K562 (cell line): ENCODE results near the gene RCOR3. TPM values are rescaled to one million over a fixed set of nuclear protein-coding genes. Genes with fewer than 3 reads are reported as not detected.

ENCODE experiments used
- ATAC-seq: fragments of 200-7000 bp; cut with Tn5 transposase; 3 replicates; pipeline ENCODE4 v1.9.1; 2020; ENCODE audit warnings: moderate library complexity
- BruUV-seq: library from RNA; stranded (reverse); fragments of 400-500 nt; replicated peaks from 2 replicates; lab custom pipeline; 2021; lab: Mats Ljungman, UMichigan
- CTCF ChIA-PET: fragments of 300-600 bp; formaldehyde crosslinking; extraction: SDS; loops from one replicate; lab custom pipeline; 2021; ENCODE audit warnings: low intra/inter-chr PET ratio; lab: Yijun Ruan, JAX
- POLR2A ChIA-PET: fragments of 300-600, 350-650 bp; sonication (Branson Sonifier 250); formaldehyde crosslinking; extraction: SDS; loops from one replicate; lab custom pipeline; 2021; ENCODE audit warnings: antibody characterized with exemption, inconsistent platforms; lab: Yijun Ruan, JAX
- DNase-seq, 4 experiments: peaks; one replicate each; pipeline versions ENCODE4 v3.0.0 to v3.0.0-alpha.2; 2011 to 2018; ENCODE audit warnings: low spot score in 3 of 4, mixed read lengths in 3 of 4; ENCODE audit errors: extremely low read depth in 1 of 4
- FAIRE-seq: peaks from 2 replicates; lab custom pipeline; 2011; peaks lifted over from hg19 to GRCh38; lab: Jason Lieb, UNC
- H2AFZ ChIP-seq: 2 replicates; pipeline ENCODE4 v1.6.0; 2011; ENCODE audit warnings: low read depth, low read length, control low read depth, inconsistent platforms
- H3K27ac ChIP-seq: fragments of 200-600 bp; 3 replicates; pipeline ENCODE4 v1.8.0; 2011; ENCODE audit warnings: low read depth, mild to moderate bottlenecking, control low read depth, inconsistent platforms, low read length, moderate library complexity, mixed read lengths; ENCODE audit errors: extremely low read depth
- H3K27me3 ChIP-seq, 2 experiments: fragments of 300-600 bp in 1 of 2; 2 replicates in 1 of 2; 3 replicates in 1 of 2; pipeline versions ENCODE4 v1.6.0 to v1.8.0; 2011; ENCODE audit warnings: inconsistent platforms in 2 of 2, low read length in 2 of 2, mild to moderate bottlenecking in 1 of 2, mixed read lengths in 1 of 2, moderate library complexity in 1 of 2; ENCODE audit not compliant: control insufficient read depth in 2 of 2, insufficient read depth in 2 of 2
- H3K36me3 ChIP-seq: fragments of 300-600 bp; 3 replicates; pipeline ENCODE4 v1.8.0; 2011; ENCODE audit warnings: mild to moderate bottlenecking, low read length, inconsistent platforms; ENCODE audit not compliant: control insufficient read depth, insufficient read depth
- H3K4me1 ChIP-seq, 2 experiments: fragments of 200-600 bp in 1 of 2; replicated peaks in 1 of 2; 2 replicates in 1 of 2; 3 replicates in 1 of 2; pipeline versions ENCODE4 v1.5.1 to v1.8.0; 2011; ENCODE audit warnings: inconsistent platforms in 2 of 2, low read length in 2 of 2, mild to moderate bottlenecking in 1 of 2, mixed read lengths in 1 of 2, moderate library complexity in 1 of 2; ENCODE audit not compliant: control insufficient read depth in 2 of 2, insufficient read depth in 2 of 2
- H3K4me2 ChIP-seq: 2 replicates; pipeline ENCODE4 v1.6.1; 2011; ENCODE audit warnings: low read length, control low read depth, inconsistent platforms, mixed read lengths; ENCODE audit not compliant: insufficient read depth
- H3K4me3 ChIP-seq: fragments of 200-600 bp; sonication (generic), shearing (Covaris generic); 2 replicates; pipeline ENCODE4 v1.5.1; 2016; ENCODE audit warnings: control low read depth, inconsistent platforms
- H3K79me2 ChIP-seq: fragments of 200-600 bp; 3 replicates; pipeline ENCODE4 v1.8.0; 2011; ENCODE audit warnings: low read length, inconsistent platforms; ENCODE audit not compliant: control insufficient read depth, insufficient read depth
- H3K9ac ChIP-seq, 2 experiments: 2 replicates each; pipeline versions ENCODE4 v1.6.0 to v1.6.1; 2011; ENCODE audit warnings: low read depth in 2 of 2, low read length in 2 of 2, control low read depth in 1 of 2, inconsistent platforms in 1 of 2, mild to moderate bottlenecking in 1 of 2, mixed read lengths in 1 of 2; ENCODE audit not compliant: insufficient read depth in 1 of 2
- H3K9me1 ChIP-seq: one replicate; pipeline ENCODE4 v1.6.0; 2011; ENCODE audit warnings: inconsistent platforms, mild to moderate bottlenecking, low read length, moderate library complexity; ENCODE audit not compliant: control insufficient read depth, insufficient read depth
- H3K9me3 ChIP-seq: replicated peaks from 2 replicates; pipeline ENCODE4 v1.5.1; 2011; ENCODE audit warnings: low read depth, low read length, inconsistent platforms; ENCODE audit not compliant: control insufficient read depth, insufficient read depth
- H4K20me1 ChIP-seq: replicated peaks from 2 replicates; pipeline ENCODE4 v1.6.1; 2011; ENCODE audit warnings: low read length, inconsistent platforms, mixed read lengths; ENCODE audit not compliant: control insufficient read depth, insufficient read depth
- CHCHD3 ChIP-seq: fragments of 250-450 bp; sonication (Bioruptor Pico); IDR thresholded peaks from 2 replicates; pipeline ENCODE4 v2.1.2; 2022; ENCODE audit warnings: mild to moderate bottlenecking
- FOS ChIP-seq: IDR thresholded peaks from 3 replicates; pipeline ENCODE4 v1.6.1; 2011; ENCODE audit not compliant: insufficient read length; ENCODE audit errors: extremely low read depth
- PYGO2 ChIP-seq: fragments of 450-650 bp; IDR thresholded peaks from 2 replicates; pipeline ENCODE4 v1.6.1; 2016; ENCODE audit warnings: mild to moderate bottlenecking, missing genetic modification characterization, moderate library complexity, missing compliant biosample characterization
- RB1 ChIP-seq: fragments of 450-650 bp; IDR thresholded peaks from 2 replicates; pipeline ENCODE4 v1.6.1; 2017; ENCODE audit warnings: low read depth, mild to moderate bottlenecking
- RBBP5 ChIP-seq: fragments of 200-600 bp; sonication (generic); IDR thresholded peaks from 2 replicates; pipeline ENCODE4 v1.6.1; 2012; ENCODE audit warnings: borderline replicate concordance, mild to moderate bottlenecking, low read length, control low read depth, inconsistent platforms; ENCODE audit not compliant: insufficient read depth, poor library complexity, severe bottlenecking
- ZNF436 ChIP-seq: fragments of 250-450, 450-650 bp; sonication (Bioruptor Pico); formaldehyde crosslinking; IDR thresholded peaks from 2 replicates; pipeline ENCODE4 v1.7.0; 2020; ENCODE audit warnings: mild to moderate bottlenecking
- WGBS: fragments of 100-300 bp; shearing (Covaris generic); methylation state at CpG from one replicate; pipeline ENCODE4 v1.1.6; 2016; ENCODE audit warnings: low coverage, mixed read lengths; ENCODE audit not compliant: insufficient coverage; ENCODE audit errors: missing lambda C conversion rate; 5-methylcytosine and 5-hydroxymethylcytosine counted together
- in situ Hi-C: fragments of 300-500 bp; cut with MboI; formaldehyde crosslinking; loops from 4 replicates; pipeline ENCODE4 v1.15.0; 2018; ENCODE audit warnings: inconsistent platforms, mixed read lengths
- intact Hi-C: fragments of 100-400 bp; cut with micrococcal nuclease; formaldehyde crosslinking; loops from 2 replicates; pipeline ENCODE4 v1.14.2; 2022
- polyA plus RNA-seq, 8 experiments: library from polyadenylated mRNA; depleted of rRNA in 4 of 8; stranded (reverse) in 5 of 8; unstranded in 3 of 8; fragments of >200 nt; fragmentation: Nextera tagmentation in 2 of 8; fragmentation: Illumina TruSeq in 1 of 8; extraction: Ambion mirVana in 2 of 8; extraction: Trizol in 1 of 8; gene quantifications; 2 replicates each; pipeline versions ENCODE4 v1.2.1 to v1.2.3, GENCODE V29; 2011 to 2014; ENCODE audit warnings: inconsistent platforms in 1 of 8, missing spikeins in 1 of 8
- total RNA-seq, 7 experiments: library from RNA; depleted of rRNA in 6 of 7; stranded (reverse); fragments of >200 nt in 6 of 7; fragmentation: Illumina TruSeq in 2 of 7; extraction: Trizol in 2 of 7; gene quantifications; 2 replicates each; pipeline versions ENCODE4 v1.2.1 to v1.2.3, GENCODE V29; 2011 to 2021; ENCODE audit warnings: low replicate concordance in 1 of 7

RCOR3 gene
- total and polyA plus RNA-seq, 9 of the 15 experiments (the other 6 are each of a cell fraction or from before 2014, with no cell fraction given), result 9.7 to 42.7 (median 29.5) TPM

- TF ChIP-seq PYGO2 (tag) (no peak), RB1 (no peak), ZNF436 (CRISPR knock-in tag) (no peak)
- TF ChIP-seq, all 486 proteins: peak for 0
Observed at GRCh38 chr1:211328866-211329475, 69.8 kb downstream of the RCOR3 start (continued).

- no peaks in the 10 kb centered on the region for H3K79me2 ChIP-seq
- 0 out of 4 replicates have a peak overlapping the region, but pooled peaks of 1 of the 2 experiments have one; percentile 0 for H3K9ac ChIP-seq
- H3K4me1 ChIP-seq, result peaks cover 28 to 30% of the 10 kb centered on the region in 2 experiments
- no peaks in the 10 kb centered on the region for H3K9me3 ChIP-seq
- DNase-seq, result no peak
- H3K27ac ChIP-seq, result no peak overlapping the region
- H3K4me2 ChIP-seq, result 0 out of 2 replicates have a peak overlapping the region, but pooled peaks have one; percentile 41
- no peaks in the 10 kb centered on the region for H3K9me1 ChIP-seq
- no peak overlapping the region for H2AFZ ChIP-seq
- no peak for ATAC-seq
- ChIA-PET CTCF (no interaction called here), POLR2A (interaction anchor here (0.5 to 1.8 kb wide), 7 partner anchors 9 to 641 kb away, joined by 3 to 6 read pairs (median 4); no protein-coding TSS in a partner anchor)
- BruUV-seq, result no TSS peak
- H3K27me3 ChIP-seq, result no peaks in the 10 kb centered on the region; a peak in 1 of 5 replicates
- WGBS, result 52% methylated on average over 4 of the region's 4 CpGs
- FAIRE-seq, result no peak
- intact Hi-C loops (no loop called here), in situ Hi-C loops (loop anchor here (10.0 kb wide), 1 partner anchor 325 kb away; no protein-coding TSS in a partner anchor)
- H4K20me1 ChIP-seq, result 0 out of 2 replicates have a peak, but pooled peaks cover 3% of the 10 kb centered on the region
- TF ChIP-seq RBBP5 (peak; percentile 39), CHCHD3 (CRISPR knock-in tag) (no peak), FOS (no peak)
- H3K36me3 ChIP-seq, result no peaks in the 10 kb centered on the region
- H3K4me3 ChIP-seq, result no peak overlapping the region
Observed at GRCh38 chr1:211329764-211330201, 70.6 kb downstream of the RCOR3 start.
